ENCODE measurements around the gene GRM1.

The GRM1 gene

GRCh38 chr6:146273490-146273889, 244.6 kb downstream of the GRM1 start:
- no peak for DNase-seq (ENCODE audit: low read depth in 2 of 2)

- DNase-seq (ENCODE audit: low read depth in 2 of 2): no peak
Measured at GRCh38 chr6:146277142-146277541, 248.3 kb downstream of the GRM1 start.

GRCh38 chr6:146281651-146282362, 252.9 kb downstream of the GRM1 start:
- no peak for DNase-seq (ENCODE audit: low read depth in 2 of 2)

GRCh38 chr6:146282837-146283236, 254.0 kb downstream of the GRM1 start:
- DNase-seq (ENCODE audit: low read depth in 2 of 2): no peak

DNA sequence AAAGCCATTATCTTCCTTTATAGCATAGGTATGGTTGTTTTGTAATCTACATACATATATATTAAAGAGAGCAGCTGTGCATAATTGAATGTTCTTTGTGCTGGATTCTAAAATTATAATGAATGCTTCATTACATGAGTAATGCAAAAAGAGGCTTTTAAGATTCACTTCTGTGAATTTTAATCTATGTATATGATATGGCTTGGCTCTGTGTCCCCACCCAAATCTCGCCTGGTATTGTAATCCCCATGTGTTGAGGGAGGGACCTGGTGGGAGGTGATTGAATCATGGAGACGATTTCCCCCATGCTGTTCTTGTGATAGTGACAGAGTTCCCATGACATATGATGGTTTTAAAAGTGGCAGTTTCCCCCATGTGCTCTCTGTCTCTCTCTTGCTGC, 255.4 kb downstream of the GRM1 start:
- no peak for DNase-seq (ENCODE audit: low read depth in 2 of 2)

GRCh38 chr6:146286961-146287360, 258.1 kb downstream of the GRM1 start:
- DNase-seq (ENCODE audit: low read depth in 2 of 2): no peak

DNA sequence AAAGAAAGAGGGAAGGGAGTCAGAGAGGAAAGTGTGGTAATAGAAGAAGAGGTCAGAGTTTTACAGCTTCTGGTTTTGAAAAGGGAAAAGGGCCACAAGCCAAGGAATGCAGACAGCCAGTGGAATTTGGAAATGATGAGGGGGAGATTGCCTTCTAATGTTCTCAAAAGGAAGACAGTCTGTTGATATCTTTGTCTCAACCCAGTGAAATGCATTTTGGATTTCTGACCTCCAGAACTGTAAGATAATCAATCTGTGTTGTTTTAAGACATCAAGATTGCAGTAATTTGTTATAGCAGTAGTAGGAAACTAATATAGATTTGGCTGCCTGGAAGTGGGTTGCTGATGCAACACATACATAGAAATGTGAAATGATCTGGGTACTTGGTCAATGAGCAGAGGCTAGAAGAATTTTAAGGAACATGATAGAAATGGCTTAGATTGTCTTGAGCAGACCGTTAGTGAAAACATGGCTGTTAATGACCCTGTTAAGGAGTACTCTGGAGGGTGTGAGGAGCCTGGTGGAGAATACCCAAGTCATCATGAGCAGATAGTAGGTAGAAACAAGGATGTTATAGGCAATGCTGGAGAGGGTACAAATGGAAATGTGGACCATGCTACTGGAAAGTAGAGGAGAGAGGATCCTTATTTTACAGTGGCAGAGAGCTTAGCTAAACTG, 259.0 kb downstream of the GRM1 start:
- peak; percentile 48 to 55 for DNase-seq (ENCODE audit: low read depth in 2 of 2)

- peak; percentile 49 to 52 for DNase-seq (ENCODE audit: low read depth in 2 of 2)
Measured at GRCh38 chr6:146289816-146290588, 261.1 kb downstream of the GRM1 start.

- no peak for DNase-seq (ENCODE audit: low read depth in 2 of 2)
Measured at GRCh38 chr6:146290589-146290901, 261.7 kb downstream of the GRM1 start.

GRCh38 chr6:146292506-146292905, 263.6 kb downstream of the GRM1 start:
- no peak for DNase-seq (ENCODE audit: low read depth in 2 of 2)

- DNase-seq (ENCODE audit: low read depth in 2 of 2): no peak
Measured at GRCh38 chr6:146295695-146296094, 266.8 kb downstream of the GRM1 start.

DNA sequence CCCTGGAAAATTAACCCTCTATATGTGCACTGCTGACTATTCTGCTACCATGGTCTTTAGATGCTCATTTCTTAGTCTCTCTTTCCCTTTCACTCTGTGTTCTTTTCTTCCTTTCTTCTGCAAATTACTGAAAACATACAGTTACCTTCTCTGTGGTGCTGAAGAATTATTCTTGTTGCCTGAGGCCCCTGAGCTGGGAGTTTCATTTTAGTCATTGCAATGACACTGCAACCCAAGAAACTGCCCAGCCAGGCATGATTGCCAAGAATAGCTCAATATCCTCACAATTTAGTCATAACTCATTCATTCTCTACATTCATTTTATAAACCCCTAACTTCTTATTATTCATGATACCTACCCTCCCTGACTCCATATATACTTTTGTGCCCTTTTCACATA, 269.0 kb downstream of the GRM1 start:
- DNase-seq (ENCODE audit: low read depth in 2 of 2): no peak

- no peak for DNase-seq (ENCODE audit: low read depth in 2 of 2)
Measured at GRCh38 chr6:146300521-146300920, 271.7 kb downstream of the GRM1 start.

- DNase-seq (ENCODE audit: low read depth in 2 of 2): no peak
Measured at GRCh38 chr6:146301764-146302163, 272.9 kb downstream of the GRM1 start.

GRCh38 chr6:146302994-146303393, 274.1 kb downstream of the GRM1 start:
- no peak for DNase-seq (ENCODE audit: low read depth in 2 of 2)

DNA sequence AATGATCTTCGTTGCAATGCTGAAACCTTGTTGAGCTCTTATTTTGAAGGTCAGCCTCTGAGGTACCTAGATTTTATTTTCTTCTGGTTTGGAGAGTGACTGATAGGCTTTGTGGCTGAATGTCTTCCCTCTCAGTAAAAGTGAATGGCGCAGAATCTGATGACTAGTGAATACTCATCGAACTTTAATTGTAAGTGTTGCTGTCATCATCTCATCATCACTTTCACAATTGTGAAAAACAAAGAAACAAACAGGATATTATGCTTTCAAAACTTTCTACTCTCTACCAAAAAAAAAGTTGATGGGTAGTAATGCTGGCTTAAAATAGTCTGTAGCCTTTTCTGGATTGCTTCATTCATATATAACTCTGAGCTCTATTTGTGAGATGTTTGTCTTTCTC, 275.3 kb downstream of the GRM1 start:
- DNase-seq (ENCODE audit: low read depth in 2 of 2): no peak

DNA sequence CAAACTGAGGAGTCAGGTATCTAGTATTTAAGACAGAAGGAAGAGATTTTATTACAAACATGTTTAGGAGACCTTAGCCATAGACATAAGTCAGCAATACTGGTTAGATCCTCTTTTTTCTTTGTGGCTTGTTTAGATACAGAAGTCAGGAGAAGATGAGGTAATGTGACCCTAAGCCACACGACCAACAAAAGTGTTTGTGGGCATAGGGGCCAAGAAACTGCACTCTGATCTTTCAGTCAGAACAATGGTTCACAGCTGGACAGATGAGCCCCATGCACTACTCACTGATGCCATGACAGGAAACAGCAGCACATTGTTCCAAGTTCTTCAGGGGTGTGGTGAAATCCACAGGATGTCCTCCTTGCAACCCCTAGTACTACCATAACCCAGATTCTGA, 276.2 kb downstream of the GRM1 start:
- DNase-seq (ENCODE audit: low read depth in 2 of 2): no peak

DNA sequence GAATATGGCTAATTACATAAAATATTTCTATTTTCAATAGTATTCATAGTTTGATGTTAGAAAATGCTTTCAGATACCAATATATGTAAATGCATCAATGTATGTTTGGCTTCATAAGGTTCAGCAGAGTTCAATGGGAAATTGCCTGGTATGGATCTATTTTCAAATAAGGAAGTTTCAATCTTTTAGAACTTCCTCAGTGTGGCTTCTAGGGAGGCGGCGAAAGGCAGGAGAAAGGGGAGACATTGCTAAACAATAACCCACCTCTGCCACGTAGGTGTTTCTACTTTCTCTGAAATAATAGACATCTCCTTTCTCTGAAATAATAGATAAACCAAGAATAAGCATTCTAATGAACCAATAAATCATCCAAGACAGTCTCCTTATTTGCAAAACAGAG, 277.1 kb downstream of the GRM1 start:
- no peak for DNase-seq (ENCODE audit: low read depth in 2 of 2)

GRCh38 chr6:146310628-146311027, 281.8 kb downstream of the GRM1 start:
- no peak for DNase-seq (ENCODE audit: low read depth in 2 of 2)

DNA sequence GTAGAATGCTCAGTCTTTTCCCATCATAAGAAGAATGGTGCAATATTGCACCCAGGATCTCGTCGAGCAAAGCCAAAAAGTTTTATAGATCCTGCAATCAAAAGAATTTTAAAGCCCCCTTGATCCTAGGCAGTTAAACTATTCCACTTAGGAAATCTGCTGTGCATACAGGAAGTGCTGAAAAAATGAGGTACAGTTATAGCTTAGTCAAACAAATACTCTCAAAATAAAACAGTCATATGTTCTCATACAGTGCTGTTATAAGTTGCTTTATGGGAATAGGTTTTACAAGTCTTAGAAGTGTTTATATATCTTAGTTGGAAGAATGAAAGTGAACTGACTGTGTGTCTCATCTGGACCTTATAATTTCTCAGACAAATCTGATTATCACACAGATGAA, 282.2 kb downstream of the GRM1 start:
- no peak for DNase-seq (ENCODE audit: low read depth in 2 of 2)

GRCh38 chr6:146312608-146313007, 283.7 kb downstream of the GRM1 start:
- DNase-seq (ENCODE audit: low read depth in 2 of 2): no peak

DNA sequence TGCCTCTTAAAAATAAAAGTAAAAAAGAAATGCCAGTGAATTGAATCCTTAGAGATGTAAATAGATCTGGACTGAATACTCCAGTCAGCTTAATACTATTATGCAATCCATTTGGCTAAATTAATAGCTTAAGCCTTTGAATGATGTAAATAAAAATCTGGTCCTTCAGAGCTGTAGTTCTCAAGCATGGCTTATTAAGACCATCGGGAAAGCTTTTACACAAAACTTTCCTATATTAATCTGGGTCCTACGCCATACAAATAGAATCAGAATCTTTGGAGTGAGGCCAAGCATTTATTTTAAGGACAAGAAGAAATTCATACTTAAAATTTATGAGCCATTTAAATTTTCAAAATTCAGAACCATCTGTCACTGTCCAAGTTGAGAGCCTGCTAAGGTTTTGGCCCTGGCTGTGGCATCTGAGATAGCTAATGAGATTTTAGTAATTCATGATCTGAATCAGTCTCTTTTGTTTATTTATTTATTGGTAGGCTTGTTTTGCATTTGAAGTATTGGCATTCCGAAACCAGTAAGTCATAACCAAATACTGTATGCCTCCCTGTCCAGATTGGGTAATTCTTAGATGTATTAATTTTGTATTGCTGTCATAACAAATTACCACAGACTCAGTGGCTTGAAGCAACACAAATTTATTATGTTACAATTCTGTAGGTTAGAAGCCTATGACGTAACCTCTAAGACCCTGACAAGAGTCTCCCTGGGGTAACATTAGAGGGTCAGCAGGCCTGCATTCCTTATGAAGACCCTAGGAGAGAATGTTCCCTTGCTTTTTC, 286.7 kb downstream of the GRM1 start:
- DNase-seq (ENCODE audit: low read depth in 2 of 2): no peak

All from fibroblast of skin of left biceps (primary cell).